SK-N-SH (cell line): Measurements from ENCODE around the gene GHRH. TPM values are rescaled to one million over a fixed set of nuclear protein-coding genes. Genes with fewer than 3 reads are reported as not detected.
A peak's percentile ranks its signal among the peaks of the same experiment; 100 is the strongest.

ENCODE experiments used
- CTCF ChIA-PET: fragments of 300-600, 350-600 bp; formaldehyde crosslinking; extraction: SDS; loops from one replicate; lab custom pipeline; 2021; lab: Yijun Ruan, JAX
- POLR2A ChIA-PET: fragments of 350-600 bp; sonication (Branson Sonifier 250); formaldehyde crosslinking; extraction: SDS; loops from one replicate; lab custom pipeline; 2020; ENCODE audit warnings: antibody characterized with exemption, inconsistent platforms; lab: Yijun Ruan, JAX
- DNase-seq: peaks from one replicate; pipeline ENCODE4 v3.0.0; 2012
- H2AFZ ChIP-seq: fragments of 200-600 bp; sonication (generic); 2 replicates; pipeline ENCODE4 v1.8.1; 2016; ENCODE audit warnings: antibody characterized with exemption, mild to moderate bottlenecking, low read depth
- H3F3A ChIP-seq: fragments of 200-600 bp; sonication (generic); replicated peaks from 2 replicates; pipeline ENCODE3; 2016; ENCODE audit warnings: antibody characterized with exemption, mild to moderate bottlenecking; ENCODE audit not compliant: insufficient read depth
- H3K27ac ChIP-seq, 2 experiments: fragments of 200-500 bp in 1 of 2; fragments of 200-600 bp in 1 of 2; sonication (Bioruptor generic) in 1 of 2; sonication (generic), shearing (Covaris generic) in 1 of 2; 2 replicates each; pipeline versions ENCODE4 v1.5.1 to v1.6.1; 2014 to 2016; ENCODE audit warnings: low read depth in 2 of 2, inconsistent platforms in 1 of 2, low read length in 1 of 2, mild to moderate bottlenecking in 1 of 2, mixed read lengths in 1 of 2
- H3K27me3 ChIP-seq: fragments of 200-600 bp; sonication (generic), shearing (Covaris generic); 2 replicates; pipeline ENCODE4 v1.6.1; 2016; ENCODE audit warnings: mixed run types; ENCODE audit not compliant: insufficient read depth
- H3K36me3 ChIP-seq, 2 experiments: fragments of 200-500 bp in 1 of 2; fragments of 200-600 bp in 1 of 2; sonication (Bioruptor generic) in 1 of 2; sonication (generic) in 1 of 2; replicated peaks in 1 of 2; 2 replicates each; pipeline versions ENCODE3 to v1.5.1; 2014 to 2016; ENCODE audit warnings: low read length in 1 of 2, mild to moderate bottlenecking in 1 of 2; ENCODE audit not compliant: insufficient read depth in 2 of 2, control insufficient read depth in 1 of 2
- H3K4me1 ChIP-seq, 2 experiments: fragments of 200-500 bp in 1 of 2; fragments of 200-600 bp in 1 of 2; sonication (Bioruptor generic) in 1 of 2; sonication (generic), shearing (Covaris generic) in 1 of 2; 2 replicates each; pipeline versions ENCODE4 v1.5.1 to v1.6.1; 2014 to 2016; ENCODE audit warnings: low read depth in 1 of 2, low read length in 1 of 2, mixed run types in 1 of 2; ENCODE audit not compliant: insufficient read depth in 2 of 2, control insufficient read depth in 1 of 2
- H3K4me2 ChIP-seq: fragments of 200-600 bp; sonication (generic), shearing (Covaris generic); 2 replicates; pipeline ENCODE4 v1.6.1; 2017; ENCODE audit warnings: mixed run types
- H3K4me3 ChIP-seq, 2 experiments: fragments of 200-500 bp in 1 of 2; fragments of 200-600 bp in 1 of 2; sonication (Bioruptor generic) in 1 of 2; sonication (generic), shearing (Covaris generic) in 1 of 2; 2 replicates each; pipeline versions ENCODE4 v1.5.1 to v1.8.1; 2014 to 2016; ENCODE audit warnings: low read depth in 2 of 2, inconsistent platforms in 1 of 2, low read length in 1 of 2, mild to moderate bottlenecking in 1 of 2, mixed read lengths in 1 of 2, moderate library complexity in 1 of 2
- H3K79me2 ChIP-seq: fragments of 200-600 bp; sonication (generic); 2 replicates; pipeline ENCODE4 v1.8.1; 2017; ENCODE audit warnings: mild to moderate bottlenecking; ENCODE audit not compliant: insufficient read depth
- H3K9ac ChIP-seq: fragments of 200-600 bp; sonication (generic); 2 replicates; pipeline ENCODE4 v1.6.1; 2017; ENCODE audit warnings: mixed run types
- H3K9me2 ChIP-seq: fragments of 200-600 bp; sonication (generic); 2 replicates; pipeline ENCODE4 v1.6.1; 2017; ENCODE audit warnings: mixed run types
- H3K9me3 ChIP-seq: fragments of 200-600 bp; sonication (generic); 2 replicates; pipeline ENCODE4 v1.6.1; 2017; ENCODE audit warnings: mixed run types, mild to moderate bottlenecking, moderate library complexity
- H4K20me1 ChIP-seq: fragments of 200-600 bp; sonication (generic); 2 replicates; pipeline ENCODE4 v1.6.1; 2017; ENCODE audit warnings: mild to moderate bottlenecking, mixed run types; ENCODE audit not compliant: insufficient read depth
- CTCF ChIP-seq: fragments of 200-600 bp; sonication (generic); IDR thresholded peaks from 2 replicates; pipeline ENCODE4 v1.6.1; 2017; ENCODE audit warnings: antibody characterized with exemption, mild to moderate bottlenecking, moderate library complexity
- GABPA ChIP-seq: IDR thresholded peaks from 2 replicates; pipeline ENCODE4 v1.4.0; 2012; ENCODE audit warnings: low read depth, mild to moderate bottlenecking
- GATA2 ChIP-seq: sonication (generic); formaldehyde crosslinking; IDR thresholded peaks from 2 replicates; pipeline ENCODE4 v1.5.0; 2020; ENCODE audit warnings: mild to moderate bottlenecking, missing genetic modification reagents
- IRF3 ChIP-seq: fragments of 150-350 bp; IDR thresholded peaks from 2 replicates; pipeline ENCODE4 v1.6.1; 2016; ENCODE audit warnings: mild to moderate bottlenecking, low read depth, low read length
- JUND ChIP-seq: IDR thresholded peaks from 2 replicates; pipeline ENCODE4 v1.4.0; 2012
- MAX ChIP-seq: IDR thresholded peaks from 2 replicates; pipeline ENCODE4 v1.4.0; 2012; ENCODE audit warnings: low read depth
- MXI1 ChIP-seq: IDR thresholded peaks from 2 replicates; pipeline ENCODE4 v1.6.1; 2012; ENCODE audit warnings: mild to moderate bottlenecking, low read depth, low read length, improper control_type of control experiment
- PBX3 ChIP-seq: IDR thresholded peaks from 2 replicates; pipeline ENCODE4; 2012
- POLR2AphosphoS5 ChIP-seq: IDR thresholded peaks from 2 replicates; pipeline ENCODE4 v1.6.1; 2012; ENCODE audit warnings: low read depth, low read length
- RCOR1 ChIP-seq: fragments of 150-350 bp; IDR thresholded peaks from 2 replicates; pipeline ENCODE4 v1.6.1; 2017; ENCODE audit warnings: antibody characterized with exemption, low read length
- RFX5 ChIP-seq: IDR thresholded peaks from 2 replicates; pipeline ENCODE4 v1.6.1; 2012; ENCODE audit warnings: mild to moderate bottlenecking, improper control_type of control experiment, low read length
- RXRA ChIP-seq: IDR thresholded peaks from 2 replicates; pipeline ENCODE4 v1.4.0; 2012; ENCODE audit warnings: low read depth, mild to moderate bottlenecking, borderline replicate concordance
- SIN3A ChIP-seq: IDR thresholded peaks from 2 replicates; pipeline ENCODE4 v1.6.1; 2012; ENCODE audit warnings: low read depth, mild to moderate bottlenecking, low read length, moderate library complexity, borderline replicate concordance
- TAF1 ChIP-seq: IDR thresholded peaks from 2 replicates; pipeline ENCODE4 v1.6.1; 2012; ENCODE audit warnings: low read depth, mild to moderate bottlenecking, low read length, moderate library complexity, borderline replicate concordance
- TCF12 ChIP-seq: IDR thresholded peaks from 2 replicates; pipeline ENCODE4 v1.4.0; 2012
- USF1 ChIP-seq: IDR thresholded peaks from 2 replicates; pipeline ENCODE4 v1.4.0; 2012; ENCODE audit warnings: low read depth, borderline replicate concordance
- WGBS: methylation state at CpG from one replicate; pipeline ENCODE4 v1.1.6; 2017; ENCODE audit warnings: low lambda C conversion rate; 5-methylcytosine and 5-hydroxymethylcytosine counted together
- polyA plus RNA-seq, 3 experiments: library from polyadenylated mRNA; depleted of rRNA; stranded (reverse); fragments of >200 nt; gene quantifications; 2 replicates each; pipeline ENCODE4 v1.2.3, GENCODE V29; 2012

Gene GHRH
- polyA plus RNA-seq, 1 of the 3 experiments (the other 2 are of a cell fraction) = not detected

- Histone ChIP-seq H3K79me2 (peaks cover 91% of the 10 kb centered on the region), H3K36me3 (peaks cover 16 to 33% of the 10 kb centered on the region in 2 experiments), H3K4me3 (no peak overlapping the region), H3K27ac (peak overlapping the region in 1 of 2 experiments; percentile 91; a peak in 3 of 4 replicates), H4K20me1 (no peaks in the 10 kb centered on the region), H3K4me2 (peak overlapping the region; percentile 66; the same call in 1 of the 2 replicates), H3K9me3 (no peaks in the 10 kb centered on the region), H3K9ac (peak overlapping the region; percentile 30; the same call in 1 of the 2 replicates), H3F3A (peaks cover 34% of the 10 kb centered on the region), H2AFZ (no peak overlapping the region), H3K4me1 (peaks cover 20 to 32% of the 10 kb centered on the region in 2 experiments), H3K27me3 (no peaks in the 10 kb centered on the region), H3K9me2 (peaks cover 3% of the 10 kb centered on the region; the same call in 1 of the 2 replicates)
- TF ChIP-seq MAX = no peak
- no peak for TF ChIP-seq GATA2 (CRISPR knock-in tag)
- TF ChIP-seq PBX3 = no peak
- TF ChIP-seq JUND = no peak
- no peak for TF ChIP-seq RXRA
- TF ChIP-seq CTCF = no peak
- no peak for TF ChIP-seq RFX5
- TF ChIP-seq TAF1 = no peak
- POLR2A ChIA-PET = interaction anchor here (0.6 kb wide), 1 partner anchor 20 kb away, joined by 3 read pairs; no protein-coding TSS in a partner anchor
- CTCF ChIA-PET = interaction anchor here (0.8 to 1.6 kb wide), 3 partner anchors 9 to 101 kb away, joined by 3 to 5 read pairs (median 3); no protein-coding TSS in a partner anchor
- DNase-seq = no peak
- WGBS = 70% methylated on average over 2 of the region's 2 CpGs
These were observed 34.8 kb upstream of the GHRH start for GRCh38 chr20:37296371-37296770.

GRCh38 chr20:37295595-37295994 is 34.0 kb upstream of the GHRH start:
- no peak for DNase-seq
- ChIA-PET POLR2A (no interaction called here), CTCF (interaction anchor here (1.6 kb wide), 1 partner anchor 10 kb away, joined by 5 read pairs; no protein-coding TSS in a partner anchor)
- H3K4me1 ChIP-seq = peaks cover 21 to 38% of the 10 kb centered on the region in 2 experiments
- H3K9ac ChIP-seq = peak overlapping the region; percentile 16; the same call in 1 of the 2 replicates
- peak overlapping the region; percentile 45 to 91 for H3K27ac ChIP-seq
- no peaks in the 10 kb centered on the region for H3K9me3 ChIP-seq
- peak overlapping the region; percentile 66 for H3K4me2 ChIP-seq
- no peak overlapping the region for H2AFZ ChIP-seq
- WGBS = 83% methylated on average over 6 of the region's 7 CpGs
- no peaks in the 10 kb centered on the region for H3K27me3 ChIP-seq
- H3K79me2 ChIP-seq = peaks cover 91% of the 10 kb centered on the region
- H3K9me2 ChIP-seq = peaks cover 3% of the 10 kb centered on the region; the same call in 1 of the 2 replicates
- no peaks in the 10 kb centered on the region for H4K20me1 ChIP-seq
- peaks cover 14 to 32% of the 10 kb centered on the region in 2 experiments for H3K36me3 ChIP-seq
- peaks cover 37% of the 10 kb centered on the region for H3F3A ChIP-seq
- no peak overlapping the region for H3K4me3 ChIP-seq
- TF ChIP-seq TCF12 = no peak
- no peak for TF ChIP-seq PBX3
- TF ChIP-seq GATA2 (CRISPR knock-in tag) = no peak
- no peak for TF ChIP-seq JUND
- TF ChIP-seq USF1 = no peak
- no peak for TF ChIP-seq MAX
- TF ChIP-seq RXRA = no peak
- no peak for TF ChIP-seq RCOR1
- no peak for TF ChIP-seq POLR2AphosphoS5
- TF ChIP-seq IRF3 = no peak
- no peak for TF ChIP-seq CTCF
- TF ChIP-seq MXI1 = no peak
- no peak for TF ChIP-seq GABPA
- no peak for TF ChIP-seq SIN3A
